ENCODE measurements around the gene MRPS18B. TPM values are rescaled to one million over a fixed set of nuclear protein-coding genes. Genes with fewer than 3 reads are reported as not detected.

Gene MRPS18B
- total and polyA plus RNA-seq, 2 of the 13 experiments (the other 11 are each of a cell fraction or from before 2014, with no cell fraction given): 125 to 131 TPM

- peak; percentile 98 for TF ChIP-seq ZNF687 (CRISPR knock-in tag; IDR thresholded peaks at IDR 0.05)
- no peak for TF ChIP-seq TFE3 (CRISPR knock-in tag; IDR thresholded peaks at IDR 0.05)
- TF ChIP-seq JUNB (CRISPR knock-in tag; IDR thresholded peaks at IDR 0.05; ENCODE audit: borderline replicate concordance): no peak
- TF ChIP-seq ZNF251 (CRISPR knock-in tag; IDR thresholded peaks at IDR 0.05): peak; percentile 82; the same call in 1 of the 2 replicates
- TF ChIP-seq ZNF776 (CRISPR knock-in tag; IDR thresholded peaks at IDR 0.05): peak; percentile 96; the same call in 1 of the 2 replicates
- peak; percentile 98 for TF ChIP-seq KDM5B (CRISPR knock-in tag; IDR thresholded peaks at IDR 0.05; ENCODE audit: borderline replicate concordance)
- peak; percentile 99 for TF ChIP-seq ZNF33B (CRISPR knock-in tag; IDR thresholded peaks at IDR 0.05)
- TF ChIP-seq ZUFSP (CRISPR knock-in tag; IDR thresholded peaks at IDR 0.05; ENCODE audit: borderline replicate concordance): no peak
- TF ChIP-seq CREBL2 (CRISPR knock-in tag; IDR thresholded peaks at IDR 0.05; ENCODE audit: borderline replicate concordance): peak; percentile 75; the same call in 1 of the 2 replicates
- TF ChIP-seq ZNF12 (CRISPR knock-in tag; IDR thresholded peaks at IDR 0.05): no peak
- TF ChIP-seq MIER3 (CRISPR knock-in tag; IDR thresholded peaks at IDR 0.05; ENCODE audit: borderline replicate concordance): peak; percentile 83; the same call in 1 of the 2 replicates
- no peak for TF ChIP-seq ZNF644 (CRISPR knock-in tag; IDR thresholded peaks at IDR 0.05; ENCODE audit: low read depth)
- TF ChIP-seq E2F2 (CRISPR knock-in tag; IDR thresholded peaks at IDR 0.05; ENCODE audit: borderline replicate concordance): peak; percentile 93; the same call in 1 of the 2 replicates
- TF ChIP-seq U2AF1 (optimal IDR thresholded peaks at IDR 0.05; ENCODE audit: low read depth, low read length): peak; percentile 92
- no peak for TF ChIP-seq SRSF9 (IDR thresholded peaks at IDR 0.05; ENCODE audit: borderline replicate concordance, insufficient read depth, low read depth, low read length, poor library complexity, severe bottlenecking)
- TF ChIP-seq RFX1 (IDR thresholded peaks at IDR 0.05): no peak
- peak; percentile 88 for TF ChIP-seq YEATS2 (CRISPR knock-in tag; IDR thresholded peaks at IDR 0.05; ENCODE audit: borderline replicate concordance)
- peak; percentile 99 for TF ChIP-seq ZNF598 (CRISPR knock-in tag; IDR thresholded peaks at IDR 0.05; ENCODE audit: borderline replicate concordance)
- 0 out of 2 replicates have a peak, but pooled peaks have one; percentile 0 for TF ChIP-seq FIP1L1 (IDR thresholded peaks at IDR 0.05; ENCODE audit: borderline replicate concordance, insufficient read depth, low read depth, low read length)
Observed at GRCh38 chr6:30647242-30648116, 29.8 kb downstream of the MRPS18B start (continued).

Measured in HepG2 (cell line).